Activated T-cell treated with anti-CD3 and anti-CD28 coated beads, Interleukin-2, amount 50 U/mL, for 1 hour (primary cell): Measurements from ENCODE around the gene REG3G.

Experiments used
- DNase-seq: peaks from one replicate; pipeline ENCODE4 v3.0.0-alpha.2; 2020

The REG3G gene

GRCh38 chr2:79025421-79025820 lies at the start of gene REG3G:
Gene REG3G (plus strand): TSS chr2:79025702. CDS start chr2:79026094, 392 bp downstream.
- DNase-seq, result no peak

GRCh38 chr2:78977661-78978145 lies 47.8 kb upstream of the REG3G start:
- no peak for DNase-seq

- no peak for DNase-seq
These were observed 47.2 kb upstream of the REG3G start for GRCh38 chr2:78978340-78978739.

- DNase-seq, result no peak
These were observed 45.9 kb upstream of the REG3G start for GRCh38 chr2:78979380-78980151.

GRCh38 chr2:78980152-78980465 lies 45.4 kb upstream of the REG3G start:
- no peak for DNase-seq

- DNase-seq, result no peak
These were observed 44.6 kb upstream of the REG3G start for GRCh38 chr2:78980871-78981270.

- DNase-seq, result no peak
These were observed 42.7 kb upstream of the REG3G start for GRCh38 chr2:78982638-78983330.

- DNase-seq, result no peak
These were observed 41.1 kb upstream of the REG3G start for GRCh38 chr2:78984386-78984785.

- DNase-seq, result no peak
These were observed 39.9 kb upstream of the REG3G start for GRCh38 chr2:78985558-78985957.

GRCh38 chr2:78989051-78989450 lies 36.5 kb upstream of the REG3G start:
- DNase-seq, result no peak

GRCh38 chr2:78992451-78992806 lies 33.1 kb upstream of the REG3G start:
- DNase-seq, result no peak

- DNase-seq, result no peak
These were observed 32.5 kb upstream of the REG3G start for GRCh38 chr2:78992807-78993517.

- no peak for DNase-seq
These were observed 31.9 kb upstream of the REG3G start for GRCh38 chr2:78993518-78994148.

GRCh38 chr2:78994789-78995188 lies 30.7 kb upstream of the REG3G start:
- DNase-seq, result no peak

- no peak for DNase-seq
These were observed 26.1 kb upstream of the REG3G start for GRCh38 chr2:78999406-78999805.

GRCh38 chr2:79000008-79000576 lies 25.4 kb upstream of the REG3G start:
- DNase-seq, result no peak

GRCh38 chr2:79001285-79001684 lies 24.2 kb upstream of the REG3G start:
- DNase-seq, result no peak

GRCh38 chr2:79004680-79005079 lies 20.8 kb upstream of the REG3G start:
- DNase-seq, result no peak

- no peak for DNase-seq
These were observed 20.3 kb upstream of the REG3G start for GRCh38 chr2:79005216-79005615.

GRCh38 chr2:79009388-79009787 lies 16.1 kb upstream of the REG3G start:
- DNase-seq, result no peak

- DNase-seq, result no peak
These were observed 14.0 kb upstream of the REG3G start for GRCh38 chr2:79011496-79011895.

GRCh38 chr2:79013629-79014028 lies 11.9 kb upstream of the REG3G start:
- DNase-seq, result no peak

- no peak for DNase-seq
These were observed 9.2 kb upstream of the REG3G start for GRCh38 chr2:79016342-79016741.
